ENCODE results near the gene GNAS.

The GNAS gene

DNA sequence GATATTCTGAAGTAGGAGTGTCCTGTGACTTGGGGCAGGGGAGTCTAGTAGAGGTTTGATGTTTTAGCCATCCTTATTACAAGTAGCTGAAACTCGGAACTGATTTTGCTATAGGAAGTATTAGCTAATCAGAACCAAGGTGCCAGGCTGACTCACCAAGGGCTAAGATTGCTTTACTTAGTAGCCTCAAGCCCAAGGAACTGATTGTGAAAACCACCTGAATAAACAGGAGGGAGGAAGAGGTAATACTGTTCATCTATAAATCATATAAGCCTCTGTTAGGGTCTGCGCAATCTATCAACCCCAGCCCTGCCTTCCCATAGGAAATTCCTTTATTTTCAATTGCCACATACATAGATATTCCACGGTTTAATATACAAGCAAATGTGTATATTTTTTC is 54.4 kb downstream of the GNAS start:
- Histone ChIP-seq H2AFZ (ENCODE audit: low read length) (no peak overlapping the region), H4K20me1 (ENCODE audit: insufficient read depth, low read length, poor library complexity, severe bottlenecking) (peaks cover 47% of the 10 kb centered on the region), H3K4me2 (ENCODE audit: low read depth, low read length, poor library complexity, severe bottlenecking) (peak overlapping the region; percentile 63), H3K9me3 (ENCODE audit: insufficient read depth, low read depth, low read length) (no peaks in the 10 kb centered on the region), H3K4me3 (ENCODE audit: low read length, poor library complexity, severe bottlenecking) (peak overlapping the region; percentile 47), H3K36me3 (ENCODE audit: insufficient read depth, low read length) (peaks cover 91% of the 10 kb centered on the region), H3K4me1 (ENCODE audit: insufficient read depth, low read length, poor library complexity, severe bottlenecking) (peaks cover 19% of the 10 kb centered on the region), H3F3A (ENCODE audit: low read depth) (no peaks in the 10 kb centered on the region; the same call in 1 of the 2 replicates), H3K9me2 (replicated peaks; ENCODE audit: low read depth, low read length) (no peaks in the 10 kb centered on the region), H3K9ac (ENCODE audit: low read depth, low read length, poor library complexity, severe bottlenecking) (peak overlapping the region; percentile 19), H3K27me3 (ENCODE audit: insufficient read depth, low read length, poor library complexity, severe bottlenecking) (no peaks in the 10 kb centered on the region), H3K79me2 (ENCODE audit: insufficient read depth, low read length) (peaks cover 30% of the 10 kb centered on the region)
- no peak for TF ChIP-seq EZH2phosphoT487 (IDR thresholded peaks at IDR 0.05; ENCODE audit: borderline replicate concordance)
- TF ChIP-seq, protein P1, sequence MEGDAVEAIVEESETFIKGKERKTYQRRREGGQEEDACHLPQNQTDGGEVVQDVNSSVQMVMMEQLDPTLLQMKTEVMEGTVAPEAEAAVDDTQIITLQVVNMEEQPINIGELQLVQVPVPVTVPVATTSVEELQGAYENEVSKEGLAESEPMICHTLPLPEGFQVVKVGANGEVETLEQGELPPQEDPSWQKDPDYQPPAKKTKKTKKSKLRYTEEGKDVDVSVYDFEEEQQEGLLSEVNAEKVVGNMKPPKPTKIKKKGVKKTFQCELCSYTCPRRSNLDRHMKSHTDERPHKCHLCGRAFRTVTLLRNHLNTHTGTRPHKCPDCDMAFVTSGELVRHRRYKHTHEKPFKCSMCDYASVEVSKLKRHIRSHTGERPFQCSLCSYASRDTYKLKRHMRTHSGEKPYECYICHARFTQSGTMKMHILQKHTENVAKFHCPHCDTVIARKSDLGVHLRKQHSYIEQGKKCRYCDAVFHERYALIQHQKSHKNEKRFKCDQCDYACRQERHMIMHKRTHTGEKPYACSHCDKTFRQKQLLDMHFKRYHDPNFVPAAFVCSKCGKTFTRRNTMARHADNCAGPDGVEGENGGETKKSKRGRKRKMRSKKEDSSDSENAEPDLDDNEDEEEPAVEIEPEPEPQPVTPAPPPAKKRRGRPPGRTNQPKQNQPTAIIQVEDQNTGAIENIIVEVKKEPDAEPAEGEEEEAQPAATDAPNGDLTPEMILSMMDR (conservative IDR thresholded peaks at IDR 0.05; ENCODE audit: low read length): no peak

DNA sequence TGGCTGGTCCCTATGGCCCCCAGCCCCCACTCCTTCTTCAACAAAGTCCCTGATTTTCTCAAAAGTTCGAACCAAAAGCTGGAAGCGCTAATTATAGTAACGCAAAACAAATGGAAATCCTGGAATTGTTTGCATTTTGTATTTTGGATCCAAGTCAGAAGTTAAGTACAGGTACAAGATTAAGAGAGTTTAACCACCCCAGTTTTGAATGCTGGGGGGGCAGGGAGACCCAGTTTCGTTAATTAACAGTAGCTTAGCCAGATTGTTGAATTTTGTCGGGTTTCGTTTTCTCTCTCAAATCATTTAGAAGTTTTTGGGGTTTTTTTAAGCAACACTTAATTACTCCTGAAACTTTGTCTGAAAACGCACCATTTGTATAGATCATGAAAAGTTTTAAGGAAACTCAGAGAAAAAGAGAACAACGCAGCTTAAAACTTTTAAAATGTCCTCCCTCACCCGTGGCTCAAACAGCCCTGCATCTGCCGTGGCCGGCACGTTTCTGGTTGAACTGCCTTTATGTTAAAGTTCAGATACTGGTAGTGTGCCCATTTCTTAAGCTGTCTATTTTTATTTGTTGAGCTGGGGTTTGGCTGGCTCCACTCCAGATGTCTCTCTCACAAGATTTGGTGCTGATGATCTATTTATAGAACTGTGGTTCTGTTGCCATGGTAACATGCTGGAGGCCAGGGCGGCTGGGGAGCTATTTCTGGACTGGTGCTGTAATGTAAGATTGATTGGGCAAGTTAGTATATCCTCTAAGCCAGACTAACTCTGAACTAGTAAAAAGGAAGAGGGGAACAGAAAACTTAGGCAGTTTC is 55.0 kb downstream of the GNAS start:
- no peak overlapping the region for H2AFZ ChIP-seq (ENCODE audit: low read length)
- no peak for TF ChIP-seq EZH2phosphoT487 (IDR thresholded peaks at IDR 0.05; ENCODE audit: borderline replicate concordance)
- TF ChIP-seq, protein P1 (conservative IDR thresholded peaks at IDR 0.05; ENCODE audit: low read length): no peak
- no peaks in the 10 kb centered on the region for H3K9me2 ChIP-seq (replicated peaks; ENCODE audit: low read depth, low read length)
- peak overlapping the region; percentile 47 for H3K4me3 ChIP-seq (ENCODE audit: low read length, poor library complexity, severe bottlenecking)
- H3K9me3 ChIP-seq (ENCODE audit: insufficient read depth, low read depth, low read length): no peaks in the 10 kb centered on the region
- H3K27me3 ChIP-seq (ENCODE audit: insufficient read depth, low read length, poor library complexity, severe bottlenecking): no peaks in the 10 kb centered on the region
- peaks cover 88% of the 10 kb centered on the region for H3K36me3 ChIP-seq (ENCODE audit: insufficient read depth, low read length)
- H3F3A ChIP-seq (ENCODE audit: low read depth): no peaks in the 10 kb centered on the region; the same call in 1 of the 2 replicates
- H3K79me2 ChIP-seq (ENCODE audit: insufficient read depth, low read length): peaks cover 24% of the 10 kb centered on the region
- peaks cover 40% of the 10 kb centered on the region for H4K20me1 ChIP-seq (ENCODE audit: insufficient read depth, low read length, poor library complexity, severe bottlenecking)
- H3K4me2 ChIP-seq (ENCODE audit: low read depth, low read length, poor library complexity, severe bottlenecking): peak overlapping the region; percentile 63
- H3K9ac ChIP-seq (ENCODE audit: low read depth, low read length, poor library complexity, severe bottlenecking): peak overlapping the region; percentile 34
- H3K4me1 ChIP-seq (ENCODE audit: insufficient read depth, low read length, poor library complexity, severe bottlenecking): peaks cover 19% of the 10 kb centered on the region

GRCh38 chr20:58908221-58908620 is 55.7 kb downstream of the GNAS start:
- Histone ChIP-seq H3K4me3 (ENCODE audit: low read length, poor library complexity, severe bottlenecking) (peak overlapping the region; percentile 47), H3K36me3 (ENCODE audit: insufficient read depth, low read length) (peaks cover 85% of the 10 kb centered on the region), H3K9me2 (replicated peaks; ENCODE audit: low read depth, low read length) (no peaks in the 10 kb centered on the region), H2AFZ (ENCODE audit: low read length) (no peak overlapping the region), H3K4me1 (ENCODE audit: insufficient read depth, low read length, poor library complexity, severe bottlenecking) (peaks cover 19% of the 10 kb centered on the region), H4K20me1 (ENCODE audit: insufficient read depth, low read length, poor library complexity, severe bottlenecking) (peaks cover 34% of the 10 kb centered on the region), H3K4me2 (ENCODE audit: low read depth, low read length, poor library complexity, severe bottlenecking) (peak overlapping the region; percentile 63), H3F3A (ENCODE audit: low read depth) (no peaks in the 10 kb centered on the region; the same call in 1 of the 2 replicates), H3K9me3 (ENCODE audit: insufficient read depth, low read depth, low read length) (no peaks in the 10 kb centered on the region), H3K9ac (ENCODE audit: low read depth, low read length, poor library complexity, severe bottlenecking) (peak overlapping the region; percentile 34), H3K27me3 (ENCODE audit: insufficient read depth, low read length, poor library complexity, severe bottlenecking) (no peaks in the 10 kb centered on the region), H3K79me2 (ENCODE audit: insufficient read depth, low read length) (peaks cover 17% of the 10 kb centered on the region; the same call in 1 of the 2 replicates)
- TF ChIP-seq EZH2phosphoT487 (IDR thresholded peaks at IDR 0.05; ENCODE audit: borderline replicate concordance): no peak
- TF ChIP-seq, protein P1 (conservative IDR thresholded peaks at IDR 0.05; ENCODE audit: low read length): no peak
